Stimulated activated CD4-positive, alpha-beta T cell treated with anti-CD3 and anti-CD28 coated beads, Interleukin-15, amount 100 ng/mL, for 24 hours (primary cell): ENCODE measurements around the gene SYNJ2.

Experiments used
- DNase-seq: peaks from one replicate; pipeline ENCODE4 v3.0.0-alpha.2; 2020

Gene SYNJ2

DNA sequence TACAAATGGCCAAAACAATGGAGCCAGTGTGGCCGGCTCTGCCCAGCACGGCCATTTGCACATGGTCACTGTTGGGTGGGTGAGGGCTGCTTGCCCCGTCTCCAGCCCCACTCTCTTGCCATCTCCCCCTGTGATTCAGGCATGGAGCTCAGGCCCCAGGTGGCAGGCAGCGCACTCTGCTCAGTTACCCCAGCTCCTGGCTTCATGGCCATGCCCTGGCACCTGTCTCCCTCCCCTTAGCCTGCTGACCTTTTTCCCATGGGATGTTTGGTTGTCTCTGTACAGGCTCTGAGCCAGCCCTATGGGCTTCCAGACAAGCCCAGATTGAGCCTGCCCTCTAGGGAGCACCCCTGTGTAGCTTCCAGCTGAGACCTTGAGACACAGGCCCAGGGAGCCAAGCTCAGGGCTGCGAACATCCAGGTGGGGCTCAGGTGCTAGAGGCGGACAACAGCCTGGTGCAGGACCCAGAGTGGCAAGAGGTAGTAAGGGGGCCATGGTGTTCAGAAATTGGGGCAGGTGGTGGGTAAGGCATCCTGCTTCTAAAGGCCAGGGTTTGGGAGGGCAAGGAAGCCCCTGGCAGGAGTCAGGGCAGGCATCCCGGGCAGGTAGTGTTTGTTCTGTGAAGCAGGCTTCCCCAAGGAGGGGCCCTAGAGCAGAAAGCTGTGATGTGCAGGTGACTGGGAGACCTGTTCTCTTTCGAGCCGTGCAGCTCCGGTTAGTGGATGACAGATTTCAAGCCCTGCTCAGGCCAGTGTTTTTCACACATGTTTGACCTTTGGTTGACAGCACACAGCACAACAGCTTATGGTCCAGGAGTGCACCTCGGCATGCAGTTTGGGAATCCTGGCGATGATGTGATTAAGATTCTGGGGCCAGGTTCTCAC, 17.7 kb downstream of the SYNJ2 start:
- no peak for DNase-seq

- DNase-seq = no peak
Measured at GRCh38 chr6:158000530-158001307, 19.1 kb downstream of the SYNJ2 start.

- DNase-seq = no peak
Measured at GRCh38 chr6:158002249-158002950, 20.7 kb downstream of the SYNJ2 start.

- peak; percentile 69 for DNase-seq
Measured at GRCh38 chr6:158002951-158003853, 21.5 kb downstream of the SYNJ2 start.

DNA sequence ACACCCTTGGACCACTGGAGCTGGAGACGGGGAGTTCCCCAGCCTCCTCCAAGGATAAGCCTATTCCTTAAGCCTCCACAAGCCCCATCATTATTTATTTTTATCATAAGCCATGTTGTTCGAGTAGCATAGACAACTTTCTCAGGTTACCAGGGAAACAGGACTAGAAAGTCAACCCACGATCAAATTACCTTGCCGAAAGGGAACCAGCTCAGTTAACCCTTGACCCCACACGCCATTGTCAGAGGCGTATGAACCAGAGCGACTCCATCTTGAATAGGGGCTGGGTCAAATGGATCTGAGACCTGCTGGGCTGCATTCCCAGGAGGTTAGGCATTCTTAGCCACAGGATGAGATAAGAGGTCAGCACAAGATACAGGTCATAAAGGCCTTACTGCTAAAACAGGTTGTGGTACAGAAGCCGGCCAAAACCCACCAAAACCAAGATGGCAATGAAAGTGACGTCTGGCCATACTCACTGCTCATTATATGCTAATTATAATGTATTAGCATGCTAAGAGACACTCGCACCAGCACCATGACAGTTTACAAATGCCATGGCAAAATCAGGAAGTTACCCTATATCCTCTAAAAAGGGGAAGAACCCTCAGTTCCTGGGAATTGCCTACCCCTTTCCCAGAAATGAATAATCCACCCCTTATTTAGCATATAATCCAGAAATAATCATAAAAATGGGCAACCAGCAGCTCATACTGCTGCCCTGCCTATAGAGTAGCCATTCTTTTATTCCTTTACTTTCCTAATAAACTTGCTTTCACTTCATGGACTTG, 22.4 kb downstream of the SYNJ2 start:
- DNase-seq = no peak

- no peak for DNase-seq
Measured at GRCh38 chr6:158004701-158005095, 23.0 kb downstream of the SYNJ2 start.

DNA sequence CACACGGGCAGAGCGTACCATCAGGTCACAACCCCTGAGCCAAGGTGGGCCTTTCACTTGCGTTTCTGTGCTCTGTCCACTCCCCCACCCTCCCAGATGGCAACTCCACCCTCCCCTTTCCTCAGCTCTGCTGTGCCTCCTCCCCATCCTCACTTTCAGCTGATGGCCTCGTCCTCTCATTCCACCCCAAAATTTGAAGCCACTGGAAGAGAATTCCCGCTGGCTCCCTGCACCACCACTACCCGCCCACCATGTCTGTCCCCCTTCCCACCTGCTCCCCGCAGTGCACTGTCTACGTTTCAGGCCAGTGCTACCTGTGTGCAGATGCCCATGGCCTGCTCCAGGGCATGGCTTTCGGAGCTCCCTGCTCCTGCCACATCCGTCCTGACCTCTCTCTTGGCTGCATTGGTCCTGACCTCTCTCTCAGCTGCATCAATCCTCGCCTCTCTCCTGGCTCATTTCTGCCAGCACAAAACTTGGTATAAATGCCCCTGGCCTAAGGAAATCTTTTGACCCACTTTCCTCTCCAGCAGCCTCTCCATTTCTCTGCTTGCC, 24.0 kb downstream of the SYNJ2 start:
- no peak for DNase-seq

DNA sequence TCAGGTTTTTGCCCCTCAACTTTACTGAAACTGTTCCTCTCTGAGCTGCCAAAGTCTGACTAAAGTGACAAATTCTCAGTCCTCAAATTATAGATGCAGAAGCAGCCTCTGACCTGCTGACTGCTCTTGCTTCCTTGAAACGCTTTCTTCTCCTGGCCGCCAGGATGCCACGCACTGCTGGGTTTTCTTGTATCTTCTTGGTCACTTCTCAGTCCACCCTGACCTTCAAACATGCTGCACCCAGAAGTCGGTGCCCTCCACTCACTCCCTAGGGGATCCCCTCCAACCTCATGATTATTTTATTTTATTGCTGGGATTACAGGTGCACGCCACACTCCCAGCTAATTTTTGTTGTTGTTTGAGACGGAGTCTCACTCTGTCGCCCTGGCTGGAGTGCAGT, 24.7 kb downstream of the SYNJ2 start:
- no peak for DNase-seq

GRCh38 chr6:158006821-158007570, 25.3 kb downstream of the SYNJ2 start:
- DNase-seq = no peak

- DNase-seq = no peak
Measured at GRCh38 chr6:158008864-158009113, 27.1 kb downstream of the SYNJ2 start.

GRCh38 chr6:158009114-158009891, 27.6 kb downstream of the SYNJ2 start:
- peak; percentile 57 for DNase-seq

DNA sequence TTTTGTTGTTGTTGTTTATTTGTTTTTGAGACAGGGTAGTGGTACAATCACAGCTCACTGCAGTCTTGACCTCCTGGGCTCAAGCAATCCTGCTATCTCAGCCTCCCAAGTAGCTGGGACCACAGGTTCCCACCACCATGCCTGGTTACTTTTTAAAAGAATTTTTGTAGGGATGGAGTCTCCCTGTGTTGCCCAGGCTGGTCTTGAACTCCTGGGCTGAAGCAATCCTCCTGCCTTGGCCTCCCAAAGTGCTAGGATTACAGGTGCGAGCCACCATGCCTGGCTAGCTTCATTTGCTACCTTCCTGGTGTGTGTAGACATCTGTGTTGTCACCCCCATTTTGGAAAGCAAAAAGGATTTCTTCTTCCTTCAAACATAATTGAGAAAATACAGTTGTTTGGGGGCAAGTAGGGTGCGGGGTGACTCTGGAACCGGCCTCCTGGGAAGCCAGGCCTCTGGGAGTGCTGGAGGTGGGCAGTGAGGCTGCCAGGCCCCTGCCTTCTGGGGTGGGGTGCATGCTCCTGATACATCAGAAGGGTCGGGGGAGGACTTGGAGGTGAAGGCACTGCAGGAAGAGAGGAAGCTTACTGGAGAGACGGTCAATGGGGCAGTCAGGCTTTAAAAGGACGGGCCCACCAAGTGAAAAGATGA, 28.4 kb downstream of the SYNJ2 start:
- no peak for DNase-seq

DNA sequence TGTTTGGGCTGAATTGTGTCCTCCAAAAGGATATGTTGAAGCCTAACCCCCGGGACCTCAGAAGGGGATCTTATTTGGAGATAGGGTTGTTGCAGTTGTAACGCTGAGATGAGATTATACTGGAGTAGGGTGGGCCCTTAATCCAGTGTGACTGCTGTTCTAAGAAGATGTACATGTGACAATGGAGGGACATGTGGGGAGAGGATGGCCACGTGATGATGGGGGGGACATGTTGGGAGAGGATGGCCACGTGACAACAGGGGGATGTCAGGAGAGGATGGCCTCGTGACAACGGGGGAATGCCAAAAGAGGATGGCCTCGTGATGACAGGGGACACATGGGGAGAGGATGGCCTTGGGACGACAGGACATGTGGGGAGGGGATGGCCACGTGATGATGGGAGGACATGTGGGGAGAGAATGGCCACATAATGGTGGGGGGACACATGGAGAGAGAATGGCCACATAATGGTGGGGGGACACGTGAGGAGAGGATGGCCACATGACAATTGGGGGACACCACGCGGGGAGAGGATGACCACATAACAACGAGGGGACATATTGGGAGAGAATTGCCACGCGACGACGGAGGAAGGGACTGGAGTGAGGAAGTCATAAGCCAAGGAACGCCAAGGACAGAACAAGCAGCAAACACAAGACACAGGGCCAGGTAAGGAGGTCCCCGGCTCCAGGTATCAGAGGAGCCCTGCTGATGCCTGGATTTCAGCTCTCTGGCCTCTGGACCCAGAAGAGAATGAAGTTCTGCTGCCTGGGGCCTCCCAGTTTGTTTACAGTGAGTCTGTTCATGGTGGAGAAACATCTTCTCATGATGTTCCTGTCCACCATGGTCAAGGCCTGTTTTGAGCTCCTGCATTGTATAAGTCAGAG, 29.2 kb downstream of the SYNJ2 start:
- DNase-seq = no peak

DNA sequence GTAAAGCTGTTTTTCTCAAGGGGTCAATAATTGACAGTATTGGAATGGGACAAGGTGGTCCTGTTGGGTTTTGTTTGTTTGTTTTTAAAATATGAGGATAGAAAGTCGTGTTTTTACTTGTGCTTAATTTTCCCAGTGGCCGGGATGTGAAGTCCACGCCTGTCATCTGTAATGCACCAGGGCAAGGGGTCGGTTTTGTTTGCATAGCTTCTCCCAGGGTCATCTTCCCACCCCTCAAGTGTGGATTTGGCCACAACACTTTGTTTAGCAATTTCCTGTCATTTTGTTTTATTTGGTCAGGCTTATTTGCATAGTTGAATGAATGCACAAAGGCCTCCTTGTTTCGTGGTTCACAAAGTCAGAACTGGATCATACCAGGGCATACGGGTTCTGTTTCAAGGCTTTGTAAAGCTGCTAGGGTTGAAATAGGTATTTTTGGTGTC, 29.8 kb downstream of the SYNJ2 start:
- no peak for DNase-seq

DNA sequence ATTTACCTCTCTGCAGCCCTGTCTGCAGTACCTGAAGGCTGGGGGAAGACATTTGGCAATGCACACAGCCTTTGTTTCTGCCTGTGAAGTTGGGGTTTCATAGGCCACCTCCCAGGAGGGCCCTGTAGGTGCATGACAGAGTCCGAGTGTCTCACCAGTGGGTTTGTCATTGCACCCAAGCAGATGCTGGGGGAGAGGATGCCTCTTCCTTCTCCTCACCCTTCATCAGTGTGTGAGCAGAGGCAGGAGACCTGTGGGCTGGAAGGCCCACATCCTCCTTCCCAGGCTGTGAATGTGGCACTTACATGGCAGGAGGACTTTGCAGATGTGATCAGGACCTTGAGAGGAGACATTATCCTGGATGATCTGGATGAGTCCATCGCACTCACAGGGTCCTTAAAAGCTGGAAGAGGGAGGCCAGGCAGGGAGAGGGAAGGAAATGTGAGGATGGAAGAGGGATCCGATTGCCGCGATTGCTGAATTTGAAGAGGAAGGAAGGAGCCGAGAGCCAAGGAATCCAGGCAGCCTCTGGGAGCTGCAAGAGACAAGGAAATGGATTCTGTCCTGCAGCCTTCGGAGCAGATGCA, 30.4 kb downstream of the SYNJ2 start:
- DNase-seq = no peak

- DNase-seq = no peak
Measured at GRCh38 chr6:158013904-158014504, 32.3 kb downstream of the SYNJ2 start.

- no peak for DNase-seq
Measured at GRCh38 chr6:158014505-158015187, 33.0 kb downstream of the SYNJ2 start.
